Testis (tissue), 3 donors: Measurements from ENCODE around the gene MOV10. TPM values are rescaled to one million over a fixed set of nuclear protein-coding genes. Genes with fewer than 3 reads are reported as not detected.
A peak's percentile ranks its signal among the peaks of the same experiment; 100 is the strongest.

Experiments used
- DNase-seq: peaks from one replicate; pipeline ENCODE4 v3.0.0-alpha.2; 2019
- H3K27ac ChIP-seq, 2 donors: fragments of 200-600 bp; sonication (generic); one replicate each; pipeline ENCODE4 v1.5.1; 2019
- H3K27me3 ChIP-seq: fragments of 200-600 bp; sonication (generic); one replicate; pipeline ENCODE4 v1.5.1; 2019
- H3K36me3 ChIP-seq: fragments of 200-600 bp; sonication (generic); one replicate; pipeline ENCODE4 v1.5.1; 2017; ENCODE audit warnings: low read depth; ENCODE audit errors: missing control alignments
- H3K4me1 ChIP-seq: fragments of 200-600 bp; sonication (generic); one replicate; pipeline ENCODE4 v1.5.1; 2019
- H3K4me3 ChIP-seq, 2 donors: fragments of 200-600 bp; sonication (generic); one replicate each; pipeline ENCODE4 v1.5.1; 2017 to 2019
- H3K9me3 ChIP-seq: fragments of 200-600 bp; sonication (generic); one replicate; pipeline ENCODE4 v1.5.1; 2017
- POLR2A ChIP-seq: fragments of 450-650 bp; IDR thresholded peaks from one replicate; pipeline ENCODE4 v1.6.1; 2017; ENCODE audit warnings: antibody characterized with exemption, mild to moderate bottlenecking, moderate library complexity
- WGBS, 2 donors: methylation state at CpG; one replicate each; pipeline ENCODE4 v1.1.5; 2018; 5-methylcytosine and 5-hydroxymethylcytosine counted together
- intact Hi-C: fragments of 100-400 bp; cut with DNase I; formaldehyde crosslinking; loops from one replicate; pipeline ENCODE4 v1.15.1; 2023; ENCODE audit warnings: low total_unique reads
- polyA plus RNA-seq: library from polyadenylated mRNA; stranded (reverse); fragments of 350-450 nt; fragmentation: Illumina TruSeq; extraction: RNeasy Lipid Tissue Mini Kit (QIAGEN cat#74804); gene quantifications from one replicate; pipeline ENCODE4 v1.2.3, GENCODE V29; 2014; ENCODE audit warnings: low read depth, low replicate concordance; ENCODE audit not compliant: insufficient read depth
- total RNA-seq, 2 donors: library from RNA; depleted of rRNA; stranded (reverse); fragments of >200 nt; gene quantifications; one replicate each; pipeline ENCODE4 v1.2.3, GENCODE V29; 2016
- TF ChIP-seq, protein P1 (sequence below), 3 experiments: fragments of 450-650 bp in 2 of 3; fragments of 200-600 bp in 1 of 3; sonication (generic) in 1 of 3; IDR thresholded peaks; one replicate each; pipeline ENCODE4 v1.5.1; 2016 to 2019; ENCODE audit warnings: antibody characterized with exemption in 3 of 3, mild to moderate bottlenecking in 2 of 3, moderate library complexity in 1 of 3

MOV10 gene
- total and polyA plus RNA-seq, 3 donors from 2014 or later, result 137 to 245 (median 240) TPM

DNA sequence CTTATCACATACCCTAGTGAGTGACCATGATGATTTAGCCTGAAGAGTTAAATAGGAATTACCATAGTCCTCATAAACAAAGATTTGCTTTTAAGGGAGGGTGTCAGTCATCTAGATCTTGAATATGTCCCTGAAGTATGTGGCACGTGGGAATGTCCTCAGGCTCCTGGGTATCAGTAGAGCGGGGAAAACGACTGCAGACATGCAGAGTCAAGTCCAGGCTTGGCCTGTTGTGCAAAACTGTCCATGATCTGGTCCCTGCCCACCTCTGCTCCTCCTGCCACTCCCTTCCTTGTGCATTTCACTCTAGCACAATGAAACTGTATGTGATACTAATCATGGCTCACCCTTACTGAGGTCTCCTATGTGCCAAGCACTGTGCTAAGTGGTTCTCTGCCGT is 12.9 kb downstream of the MOV10 start:
- DNase-seq, result no peak
- H3K4me1 ChIP-seq, result peaks cover 12% of the 10 kb centered on the region
- intact Hi-C loops, result no loop called here
- 69 to 90% methylated on average over 4 of the region's 4 CpGs for WGBS, 2 donors
- no peak overlapping the region for H3K4me3 ChIP-seq
- no peaks in the 10 kb centered on the region for H3K9me3 ChIP-seq
- TF ChIP-seq, protein P1, sequence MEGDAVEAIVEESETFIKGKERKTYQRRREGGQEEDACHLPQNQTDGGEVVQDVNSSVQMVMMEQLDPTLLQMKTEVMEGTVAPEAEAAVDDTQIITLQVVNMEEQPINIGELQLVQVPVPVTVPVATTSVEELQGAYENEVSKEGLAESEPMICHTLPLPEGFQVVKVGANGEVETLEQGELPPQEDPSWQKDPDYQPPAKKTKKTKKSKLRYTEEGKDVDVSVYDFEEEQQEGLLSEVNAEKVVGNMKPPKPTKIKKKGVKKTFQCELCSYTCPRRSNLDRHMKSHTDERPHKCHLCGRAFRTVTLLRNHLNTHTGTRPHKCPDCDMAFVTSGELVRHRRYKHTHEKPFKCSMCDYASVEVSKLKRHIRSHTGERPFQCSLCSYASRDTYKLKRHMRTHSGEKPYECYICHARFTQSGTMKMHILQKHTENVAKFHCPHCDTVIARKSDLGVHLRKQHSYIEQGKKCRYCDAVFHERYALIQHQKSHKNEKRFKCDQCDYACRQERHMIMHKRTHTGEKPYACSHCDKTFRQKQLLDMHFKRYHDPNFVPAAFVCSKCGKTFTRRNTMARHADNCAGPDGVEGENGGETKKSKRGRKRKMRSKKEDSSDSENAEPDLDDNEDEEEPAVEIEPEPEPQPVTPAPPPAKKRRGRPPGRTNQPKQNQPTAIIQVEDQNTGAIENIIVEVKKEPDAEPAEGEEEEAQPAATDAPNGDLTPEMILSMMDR (IDR thresholded peaks at IDR 0.05), result no peak
- no peak for TF ChIP-seq POLR2A
- no peak overlapping the region for H3K27ac ChIP-seq
- no peaks in the 10 kb centered on the region for H3K36me3 ChIP-seq
- H3K27me3 ChIP-seq, result no peaks in the 10 kb centered on the region

DNA sequence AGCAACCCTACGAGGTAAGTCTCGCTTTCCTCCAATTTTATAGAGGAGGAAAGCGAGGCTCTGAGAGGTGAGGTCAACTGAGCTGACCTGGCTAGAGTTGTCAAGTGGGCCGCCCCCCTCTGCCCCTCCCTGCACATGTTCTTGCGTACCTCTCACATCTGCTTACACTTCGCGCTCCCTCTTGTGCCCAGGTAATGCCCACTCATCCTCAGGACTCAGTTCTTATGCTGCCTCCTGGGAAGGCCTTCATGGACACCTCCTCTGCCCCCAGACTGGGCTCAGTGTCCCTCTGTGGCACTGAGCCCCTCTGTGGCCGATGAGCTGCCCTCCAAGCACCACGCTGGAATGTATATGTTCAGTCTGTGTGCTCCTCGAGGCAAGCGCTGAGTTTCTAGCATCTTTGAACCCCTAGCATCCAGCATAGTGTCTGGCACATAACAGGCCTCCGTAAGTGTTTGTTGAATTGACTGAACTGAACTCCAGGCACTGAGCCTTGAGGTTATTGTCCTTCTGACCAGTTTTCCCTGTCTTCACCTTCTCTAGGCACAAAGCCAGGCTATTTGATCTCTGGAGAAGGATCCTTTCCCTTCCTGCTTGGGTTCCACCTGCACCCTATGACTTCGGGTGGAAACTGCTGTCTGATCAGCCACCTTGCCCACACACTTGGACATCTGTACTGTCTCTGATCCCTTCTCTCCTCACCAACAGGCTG is 13.5 kb downstream of the MOV10 start:
- DNase-seq, result no peak
- no peaks in the 10 kb centered on the region for H3K27me3 ChIP-seq
- H3K36me3 ChIP-seq, result no peaks in the 10 kb centered on the region
- no peaks in the 10 kb centered on the region for H3K9me3 ChIP-seq
- peak overlapping the region in 1 of 2 donors; percentile 53 for H3K27ac ChIP-seq
- intact Hi-C loops, result no loop called here
- no peak overlapping the region for H3K4me3 ChIP-seq
- TF ChIP-seq, protein P1 (IDR thresholded peaks at IDR 0.05), result no peak
- no peak for TF ChIP-seq POLR2A
- WGBS, 2 donors, result 88% methylated on average over 13 of the region's 13 CpGs
- H3K4me1 ChIP-seq, result peaks cover 12% of the 10 kb centered on the region

DNA sequence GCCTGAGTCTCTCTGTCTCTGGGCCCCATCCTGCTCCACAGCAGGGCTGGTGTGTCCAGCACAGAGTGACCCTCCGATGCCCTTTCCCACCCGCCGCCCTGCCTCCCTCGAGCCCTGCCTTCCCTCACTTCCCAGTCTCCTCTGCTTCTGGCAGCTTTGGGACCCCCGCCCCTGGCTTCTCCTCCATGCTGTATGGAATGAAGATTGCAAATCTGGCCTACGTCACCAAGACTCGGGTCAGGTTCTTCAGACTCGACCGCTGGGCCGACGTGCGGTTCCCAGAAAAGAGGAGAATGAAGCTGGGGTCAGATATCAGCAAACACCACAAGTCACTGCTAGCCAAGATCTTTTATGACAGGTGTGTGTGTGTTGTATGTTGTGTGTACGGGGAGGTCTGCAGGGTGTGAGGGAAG is 14.3 kb downstream of the MOV10 start:
- TF ChIP-seq POLR2A, result no peak
- TF ChIP-seq, protein P1 (IDR thresholded peaks at IDR 0.05), result no peak
- Histone ChIP-seq H3K4me3 (no peak overlapping the region), H3K9me3 (no peaks in the 10 kb centered on the region), H3K4me1 (peaks cover 12% of the 10 kb centered on the region), H3K36me3 (no peaks in the 10 kb centered on the region), H3K27me3 (no peaks in the 10 kb centered on the region), H3K27ac (peak overlapping the region in 1 of 2 donors; percentile 53)
- 68 to 80% methylated on average over 13 of the region's 13 CpGs for WGBS, 2 donors
- intact Hi-C loops, result no loop called here
- no peak for DNase-seq

DNA sequence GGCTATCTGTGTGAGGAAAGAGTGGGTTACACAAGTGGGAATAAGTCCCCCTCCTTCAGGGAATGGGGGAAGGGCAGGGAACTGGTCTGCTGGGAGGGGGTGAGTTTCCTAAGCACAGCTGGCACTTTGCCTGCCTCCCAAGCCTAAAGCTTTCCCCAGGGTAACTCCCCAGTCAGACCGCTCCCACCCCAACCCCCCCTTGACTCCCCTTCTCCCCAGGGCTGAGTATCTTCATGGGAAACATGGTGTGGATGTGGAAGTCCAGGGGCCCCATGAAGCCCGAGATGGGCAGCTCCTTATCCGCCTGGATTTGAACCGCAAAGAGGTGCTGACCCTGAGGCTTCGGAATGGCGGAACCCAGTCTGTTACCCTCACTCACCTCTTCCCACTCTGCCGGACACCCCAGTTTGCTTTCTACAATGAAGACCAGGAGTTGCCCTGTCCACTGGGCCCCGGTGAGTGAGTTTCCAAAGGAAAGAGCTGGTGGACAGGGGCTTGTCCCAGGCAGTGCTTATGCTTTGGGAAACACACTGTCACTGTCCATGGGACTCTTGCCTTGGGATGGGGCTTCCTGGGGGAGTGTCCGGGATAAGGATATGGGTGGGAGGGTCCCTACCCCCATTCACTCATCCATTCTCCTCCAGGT is 14.9 kb downstream of the MOV10 start:
- no peak overlapping the region for H3K4me3 ChIP-seq
- TF ChIP-seq, protein P1 (IDR thresholded peaks at IDR 0.05), result no peak
- no peak for TF ChIP-seq POLR2A
- intact Hi-C loops, result no loop called here
- no peak for DNase-seq
- H3K4me1 ChIP-seq, result peaks cover 12% of the 10 kb centered on the region
- no peak overlapping the region for H3K27ac ChIP-seq
- H3K9me3 ChIP-seq, result no peaks in the 10 kb centered on the region
- H3K36me3 ChIP-seq, result no peaks in the 10 kb centered on the region
- WGBS, 2 donors, result 89 to 95% methylated on average over 8 to 9 of the region's 9 CpGs
- H3K27me3 ChIP-seq, result no peaks in the 10 kb centered on the region
